Measurements from ENCODE around the gene MGLL.
A peak's percentile ranks its signal among the peaks of the same experiment; 100 is the strongest.
"Not testable (repeated sequence)": the region's sequence is repeated elsewhere in the genome, so short reads cannot be mapped to it uniquely, and the experiment has no call there.

Gene MGLL

GRCh38 chr3:127658234-127658633 lies 164.1 kb downstream of the MGLL start:
- no peak for DNase-seq (ENCODE audit: extremely low read depth, low read depth)
- no peak overlapping the region for H3K4me3 ChIP-seq (replicated peaks; ENCODE audit: low read depth, low read length)
- TF ChIP-seq CTCF (IDR thresholded peaks at IDR 0.05; ENCODE audit: low read depth, low read length, missing control alignments) = no peak

DNA sequence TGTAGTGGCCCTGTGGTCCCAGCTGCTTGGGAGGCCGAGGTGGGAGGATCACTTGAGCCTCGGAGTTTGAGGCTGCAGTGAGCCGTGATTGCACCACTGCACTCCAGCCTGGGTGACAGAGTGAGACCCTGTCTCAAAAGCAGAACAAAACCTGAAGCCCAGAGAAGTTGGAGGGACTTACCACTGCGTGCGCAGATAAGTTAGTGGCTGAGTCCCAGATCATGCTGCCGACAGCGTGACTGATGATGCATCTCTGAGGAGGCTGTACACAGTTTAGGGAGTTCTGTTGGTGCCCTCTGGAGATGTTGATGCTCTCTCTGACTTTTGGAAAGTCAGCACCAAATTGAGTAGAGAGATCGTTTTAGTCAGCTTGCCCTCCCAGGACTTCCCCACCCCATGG lies 165.4 kb downstream of the MGLL start:
- H3K4me3 ChIP-seq (replicated peaks; ENCODE audit: low read depth, low read length) = no peak overlapping the region
- no peak for TF ChIP-seq CTCF (IDR thresholded peaks at IDR 0.05; ENCODE audit: low read depth, low read length, missing control alignments)
- DNase-seq (ENCODE audit: extremely low read depth, low read depth) = no peak

DNA sequence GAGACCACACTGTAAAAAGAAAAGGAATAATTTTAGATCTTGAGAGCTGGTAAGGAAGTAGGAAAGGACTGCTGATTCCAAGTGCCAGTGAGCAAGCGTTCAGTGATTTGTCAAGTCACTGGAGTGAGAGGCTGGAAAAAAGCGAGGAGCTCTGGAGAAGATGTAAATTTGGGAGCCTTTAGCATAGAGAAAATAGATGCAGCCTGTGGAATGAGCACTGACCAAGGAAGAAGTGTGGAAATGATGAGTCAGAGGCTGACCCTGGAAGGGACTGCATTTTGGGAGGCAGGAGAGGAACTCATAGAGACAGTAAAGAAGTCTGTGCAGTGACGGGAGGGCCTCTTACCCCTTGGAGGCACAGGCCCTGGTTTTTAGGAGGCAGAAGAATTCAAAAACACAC lies 166.7 kb downstream of the MGLL start:
- no peak for DNase-seq (ENCODE audit: extremely low read depth, low read depth)
- H3K4me3 ChIP-seq (replicated peaks; ENCODE audit: low read depth, low read length) = no peak overlapping the region
- no peak for TF ChIP-seq CTCF (IDR thresholded peaks at IDR 0.05; ENCODE audit: low read depth, low read length, missing control alignments)

- not testable (repeated sequence) for H3K4me3 ChIP-seq (replicated peaks; ENCODE audit: low read depth, low read length); DNase-seq (ENCODE audit: extremely low read depth, low read depth)
Measured at GRCh38 chr3:127654993-127655392, 167.3 kb downstream of the MGLL start.

- TF ChIP-seq CTCF (IDR thresholded peaks at IDR 0.05; ENCODE audit: low read depth, low read length, missing control alignments) = no peak
- DNase-seq (ENCODE audit: extremely low read depth, low read depth) = no peak
- no peak overlapping the region for H3K4me3 ChIP-seq (replicated peaks; ENCODE audit: low read depth, low read length)
Measured at GRCh38 chr3:127654374-127654773, 167.9 kb downstream of the MGLL start.

- no peak overlapping the region for H3K4me3 ChIP-seq (replicated peaks; ENCODE audit: low read depth, low read length)
- no peak for DNase-seq (ENCODE audit: extremely low read depth, low read depth)
- peak; percentile 78 for TF ChIP-seq CTCF (IDR thresholded peaks at IDR 0.05; ENCODE audit: low read depth, low read length, missing control alignments)
Measured at GRCh38 chr3:127652246-127652995, 169.9 kb downstream of the MGLL start.

- H3K4me3 ChIP-seq (replicated peaks; ENCODE audit: low read depth, low read length) = no peak overlapping the region
- DNase-seq (ENCODE audit: extremely low read depth, low read depth) = no peak
- TF ChIP-seq CTCF (IDR thresholded peaks at IDR 0.05; ENCODE audit: low read depth, low read length, missing control alignments) = no peak
Measured at GRCh38 chr3:127651516-127652172, 170.7 kb downstream of the MGLL start.
